GM19193 (cell line): ENCODE measurements around the gene SMOC1.

ENCODE experiments used
- POLR2A ChIP-seq: IDR thresholded peaks from 4 replicates; pipeline ENCODE4 v1.6.1; 2011; ENCODE audit not compliant: insufficient read depth, insufficient read length; ENCODE audit errors: extremely low read depth

The SMOC1 gene

GRCh38 chr14:69880044-69880487 lies 850 bp downstream of the SMOC1 start:
- TF ChIP-seq POLR2A: no peak

GRCh38 chr14:69880893-69881292 lies 1.7 kb downstream of the SMOC1 start:
- TF ChIP-seq POLR2A: no peak

GRCh38 chr14:69882116-69882864 lies 3.1 kb downstream of the SMOC1 start:
- no peak for TF ChIP-seq POLR2A

GRCh38 chr14:69882915-69883314 lies 3.7 kb downstream of the SMOC1 start:
- no peak for TF ChIP-seq POLR2A

- TF ChIP-seq POLR2A: no peak
These were observed 7.4 kb downstream of the SMOC1 start for GRCh38 chr14:69886453-69887242.

GRCh38 chr14:69887740-69888657 lies 8.8 kb downstream of the SMOC1 start:
- TF ChIP-seq POLR2A: no peak

- no peak for TF ChIP-seq POLR2A
These were observed 12.2 kb downstream of the SMOC1 start for GRCh38 chr14:69891422-69891821.

GRCh38 chr14:69895109-69895508 lies 15.9 kb downstream of the SMOC1 start:
- no peak for TF ChIP-seq POLR2A

- no peak for TF ChIP-seq POLR2A
These were observed 16.9 kb downstream of the SMOC1 start for GRCh38 chr14:69896080-69896479.

- no peak for TF ChIP-seq POLR2A
These were observed 17.8 kb downstream of the SMOC1 start for GRCh38 chr14:69896972-69897371.

GRCh38 chr14:69900603-69901002 lies 21.4 kb downstream of the SMOC1 start:
- no peak for TF ChIP-seq POLR2A

GRCh38 chr14:69901113-69901951 lies 22.1 kb downstream of the SMOC1 start:
- TF ChIP-seq POLR2A: no peak

GRCh38 chr14:69904246-69904645 lies 25.0 kb downstream of the SMOC1 start:
- no peak for TF ChIP-seq POLR2A

- no peak for TF ChIP-seq POLR2A
These were observed 27.0 kb downstream of the SMOC1 start for GRCh38 chr14:69906201-69906600.
